Measurements from ENCODE around the gene HRH3. TPM values are rescaled to one million over a fixed set of nuclear protein-coding genes. Genes with fewer than 3 reads are reported as not detected.

Gene HRH3
- total RNA-seq, 1 donor from 2014 or later = not detected

DNA sequence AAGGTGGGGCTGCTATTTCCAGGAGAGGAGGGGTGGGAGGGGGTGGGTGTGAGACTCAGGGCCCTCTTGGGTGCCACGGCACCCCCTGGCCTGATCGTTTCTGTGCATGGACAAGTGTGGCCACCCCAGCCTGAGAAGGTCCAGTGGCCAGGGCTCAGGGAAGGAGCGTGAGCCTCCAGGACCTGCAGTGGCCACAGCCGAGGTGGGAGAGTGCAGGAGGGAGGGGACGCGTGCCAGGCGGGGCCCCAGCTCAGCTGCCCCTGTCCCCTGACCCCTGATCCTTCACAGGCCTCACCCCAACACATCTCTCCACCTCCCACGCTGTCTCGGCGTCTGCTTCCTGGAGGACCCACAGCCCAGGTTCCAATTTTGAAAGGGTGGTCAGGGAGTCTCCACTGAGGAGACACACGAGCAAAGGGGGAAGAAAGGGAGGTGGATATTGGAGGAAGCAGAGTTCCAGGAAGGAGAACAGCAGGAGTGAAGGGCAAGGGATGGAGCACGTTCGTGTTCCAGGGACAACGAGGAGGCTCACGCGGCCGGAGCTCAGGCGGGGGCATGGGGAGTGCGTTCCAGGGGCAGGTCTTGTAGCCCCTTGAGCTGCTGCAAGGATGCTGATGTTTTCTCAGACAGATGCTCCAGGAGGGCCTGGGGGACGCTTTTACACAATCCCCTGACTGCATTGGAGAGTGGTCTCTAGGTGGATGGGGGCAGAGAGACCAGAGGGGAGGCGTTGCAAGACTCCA is 4.2 kb upstream of the HRH3 start:
- no peaks in the 10 kb centered on the region for H3K36me3 Mint-ChIP-seq (ENCODE audit: low read depth)
- H3K4me1 Mint-ChIP-seq = no peaks in the 10 kb centered on the region
- TF ChIP-seq, protein P1, sequence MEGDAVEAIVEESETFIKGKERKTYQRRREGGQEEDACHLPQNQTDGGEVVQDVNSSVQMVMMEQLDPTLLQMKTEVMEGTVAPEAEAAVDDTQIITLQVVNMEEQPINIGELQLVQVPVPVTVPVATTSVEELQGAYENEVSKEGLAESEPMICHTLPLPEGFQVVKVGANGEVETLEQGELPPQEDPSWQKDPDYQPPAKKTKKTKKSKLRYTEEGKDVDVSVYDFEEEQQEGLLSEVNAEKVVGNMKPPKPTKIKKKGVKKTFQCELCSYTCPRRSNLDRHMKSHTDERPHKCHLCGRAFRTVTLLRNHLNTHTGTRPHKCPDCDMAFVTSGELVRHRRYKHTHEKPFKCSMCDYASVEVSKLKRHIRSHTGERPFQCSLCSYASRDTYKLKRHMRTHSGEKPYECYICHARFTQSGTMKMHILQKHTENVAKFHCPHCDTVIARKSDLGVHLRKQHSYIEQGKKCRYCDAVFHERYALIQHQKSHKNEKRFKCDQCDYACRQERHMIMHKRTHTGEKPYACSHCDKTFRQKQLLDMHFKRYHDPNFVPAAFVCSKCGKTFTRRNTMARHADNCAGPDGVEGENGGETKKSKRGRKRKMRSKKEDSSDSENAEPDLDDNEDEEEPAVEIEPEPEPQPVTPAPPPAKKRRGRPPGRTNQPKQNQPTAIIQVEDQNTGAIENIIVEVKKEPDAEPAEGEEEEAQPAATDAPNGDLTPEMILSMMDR (IDR thresholded peaks at IDR 0.05) = no peak
- no peak overlapping the region for H3K4me3 Mint-ChIP-seq
- H3K9me3 Mint-ChIP-seq = no peaks in the 10 kb centered on the region
- H3K27me3 Mint-ChIP-seq = peaks cover 38% of the 10 kb centered on the region
- ChIA-PET CTCF (no interaction called here), POLR2A (no interaction called here)
- no peak overlapping the region for H3K27ac Mint-ChIP-seq
- DNase-seq = no peak
- ATAC-seq (ENCODE audit: low read depth) = no peak
- intact Hi-C loops (cut with micrococcal nuclease) = no loop called here

DNA sequence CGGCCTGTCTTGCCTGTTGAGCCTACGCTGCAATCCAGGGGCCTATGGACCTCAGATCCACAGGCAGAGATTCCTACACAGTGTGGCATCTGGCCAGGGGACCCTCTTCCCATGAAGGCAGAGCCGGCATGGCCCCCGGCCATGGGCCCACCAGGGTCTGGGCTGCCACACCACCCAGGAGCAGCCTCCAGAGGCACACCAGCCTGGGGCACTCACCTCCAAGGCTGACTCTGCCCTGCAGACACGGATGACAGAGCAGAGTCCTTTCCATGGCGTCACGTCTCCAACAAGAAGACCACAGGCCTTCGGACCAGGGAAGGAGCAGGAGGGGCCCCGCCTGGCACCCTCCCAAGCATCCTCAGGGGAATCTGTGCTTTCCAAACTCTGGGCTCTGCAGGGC is 3.5 kb upstream of the HRH3 start:
- intact Hi-C loops (cut with micrococcal nuclease) = no loop called here
- Mint-ChIP-seq H3K36me3 (ENCODE audit: low read depth) (no peaks in the 10 kb centered on the region), H3K9me3 (no peaks in the 10 kb centered on the region), H3K4me1 (peaks cover 1% of the 10 kb centered on the region), H3K4me3 (no peak overlapping the region), H3K27me3 (peaks cover 38% of the 10 kb centered on the region), H3K27ac (no peak overlapping the region)
- TF ChIP-seq, protein P1 (IDR thresholded peaks at IDR 0.05) = no peak
- CTCF ChIA-PET = no interaction called here
- ATAC-seq (ENCODE audit: low read depth) (no peak), DNase-seq (no peak)
- POLR2A ChIA-PET = no interaction called here

DNA sequence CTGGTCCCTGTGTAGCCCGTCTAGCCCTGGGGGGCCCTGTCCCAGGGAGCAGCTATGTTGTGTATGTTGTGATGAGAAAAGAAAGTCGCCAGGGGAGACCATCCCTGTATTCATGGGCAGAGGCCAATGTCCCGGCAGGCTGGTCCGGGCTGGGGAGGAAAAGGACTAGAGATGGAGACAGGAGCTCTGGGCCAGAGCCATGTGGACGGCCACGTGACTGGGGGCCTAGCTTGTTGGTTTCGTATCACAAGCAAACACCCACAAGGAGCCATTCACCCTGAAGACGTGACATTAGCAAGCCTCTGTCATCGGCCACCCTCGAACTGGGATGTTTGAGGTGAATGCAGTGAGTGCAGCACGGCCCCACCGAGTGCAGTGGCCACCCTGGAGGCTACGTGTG is 2.9 kb upstream of the HRH3 start:
- Mint-ChIP-seq H3K9me3 (no peaks in the 10 kb centered on the region), H3K36me3 (ENCODE audit: low read depth) (no peaks in the 10 kb centered on the region), H3K27ac (no peak overlapping the region), H3K4me1 (peaks cover 1% of the 10 kb centered on the region), H3K4me3 (no peak overlapping the region), H3K27me3 (peaks cover 38% of the 10 kb centered on the region)
- CTCF ChIA-PET = no interaction called here
- ATAC-seq (ENCODE audit: low read depth) (no peak), DNase-seq (no peak)
- intact Hi-C loops (cut with micrococcal nuclease) = no loop called here
- TF ChIP-seq, protein P1 (IDR thresholded peaks at IDR 0.05) = no peak
- POLR2A ChIA-PET = no interaction called here

DNA sequence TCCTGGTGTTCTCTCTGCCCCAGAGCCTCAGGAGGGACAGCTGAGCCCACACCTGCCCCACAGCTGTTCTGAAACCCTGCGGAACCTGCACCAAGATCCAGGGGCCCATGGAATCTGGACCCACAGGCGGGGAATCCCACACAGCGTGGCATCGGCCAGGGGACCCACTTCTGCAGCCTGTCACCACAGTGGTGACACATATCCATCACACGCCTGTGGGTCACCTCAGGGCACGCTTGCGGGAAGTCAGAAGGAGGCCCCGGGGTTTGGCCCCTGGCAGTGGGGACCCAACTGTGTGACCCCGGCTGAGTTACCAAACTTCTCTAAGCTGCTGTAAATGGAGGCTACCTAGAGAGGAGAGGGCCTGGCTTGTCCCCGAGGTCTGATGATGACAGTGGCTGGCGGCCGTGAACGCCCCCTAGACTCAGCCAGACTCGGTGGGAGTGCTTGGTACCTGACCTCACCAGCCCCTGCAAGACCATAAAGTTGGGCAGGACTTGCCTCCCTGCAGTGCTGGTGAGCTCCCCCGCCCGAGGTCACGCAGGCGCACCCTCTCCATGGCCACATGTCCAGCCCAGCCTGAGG is 2.3 kb upstream of the HRH3 start:
- POLR2A ChIA-PET = no interaction called here
- Mint-ChIP-seq H3K4me3 (no peak overlapping the region), H3K9me3 (no peaks in the 10 kb centered on the region), H3K27ac (no peak overlapping the region), H3K27me3 (peaks cover 38% of the 10 kb centered on the region), H3K36me3 (ENCODE audit: low read depth) (no peaks in the 10 kb centered on the region), H3K4me1 (peaks cover 1% of the 10 kb centered on the region)
- DNase-seq (no peak), ATAC-seq (ENCODE audit: low read depth) (no peak)
- CTCF ChIA-PET = no interaction called here
- TF ChIP-seq, protein P1 (IDR thresholded peaks at IDR 0.05) = no peak
- intact Hi-C loops (cut with micrococcal nuclease) = no loop called here

DNA sequence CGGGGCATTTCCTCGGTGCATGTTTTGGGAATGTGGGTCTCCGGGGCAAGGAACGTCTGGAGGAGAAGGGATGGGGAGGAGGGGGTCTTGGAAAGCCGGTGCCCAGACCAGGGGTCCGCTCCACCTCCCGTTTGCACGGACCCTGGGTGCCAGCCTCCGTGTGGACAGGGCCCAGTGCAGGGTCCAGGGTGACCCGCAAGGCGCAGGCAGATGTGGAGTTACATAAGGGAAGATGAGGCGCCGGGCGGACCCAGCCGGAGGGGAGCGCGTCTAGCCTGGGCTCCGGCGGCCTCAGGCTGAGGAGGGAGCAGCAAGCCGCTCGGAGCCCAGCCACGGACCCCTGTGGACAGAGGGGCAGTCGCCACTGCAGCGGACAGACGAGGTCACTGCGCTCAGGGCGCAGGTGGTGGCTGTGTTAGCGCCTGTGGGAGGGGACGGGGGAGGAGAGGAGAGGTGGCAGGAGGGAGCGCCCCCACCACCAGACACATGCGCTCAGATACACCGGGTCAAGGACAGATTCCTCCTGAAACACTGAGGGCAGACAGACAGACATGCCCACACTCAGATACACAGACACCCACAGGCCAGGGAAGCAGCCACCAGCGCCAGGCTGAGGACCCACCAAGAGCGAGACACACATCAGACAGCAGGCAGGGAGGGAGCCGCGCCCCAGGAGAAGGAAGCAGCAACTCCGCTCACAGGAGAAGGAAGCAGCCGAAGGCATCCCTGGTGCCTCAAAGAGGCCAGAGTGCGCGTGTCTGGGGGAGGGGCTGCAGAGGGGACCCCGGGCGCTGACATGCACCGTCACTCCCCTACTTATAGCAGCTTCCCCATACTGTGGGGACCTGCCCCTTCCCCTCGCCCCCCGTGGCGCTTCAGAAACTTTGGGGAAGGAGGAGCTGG is 839 bp upstream of the HRH3 start:
- Mint-ChIP-seq H3K4me3 (peak overlapping the region; percentile 28), H3K9me3 (no peaks in the 10 kb centered on the region), H3K4me1 (peaks cover 1% of the 10 kb centered on the region), H3K27ac (no peak overlapping the region), H3K27me3 (peaks cover 41% of the 10 kb centered on the region), H3K36me3 (ENCODE audit: low read depth) (no peaks in the 10 kb centered on the region)
- ATAC-seq (ENCODE audit: low read depth) = no peak
- DNase-seq = no peak
- intact Hi-C loops (cut with micrococcal nuclease) = loop anchor here (1.0 kb wide), 1 partner anchor 17 kb away; the partner anchor contains the start of gene OSBPL2
- ChIA-PET POLR2A (no interaction called here), CTCF (no interaction called here)
- TF ChIP-seq, protein P1 (IDR thresholded peaks at IDR 0.05) = no peak

Measured in activated B cell treated with CpG ODN at 0.5 μM for 24 hours (primary cell).